NCI-H2196 treated with DMSO at 0.1 percent for 48 hours (cell line): Measurements from ENCODE around the gene KCNH8.

Source experiments
- DNase-seq: peaks from one replicate; lab custom pipeline; 2025; ENCODE audit not compliant: unreplicated experiment; lab: John Stamatoyannopoulos, UW

The KCNH8 gene

GRCh38 chr3:19248143-19248542, 99.8 kb downstream of the KCNH8 start:
- DNase-seq: no peak

DNA sequence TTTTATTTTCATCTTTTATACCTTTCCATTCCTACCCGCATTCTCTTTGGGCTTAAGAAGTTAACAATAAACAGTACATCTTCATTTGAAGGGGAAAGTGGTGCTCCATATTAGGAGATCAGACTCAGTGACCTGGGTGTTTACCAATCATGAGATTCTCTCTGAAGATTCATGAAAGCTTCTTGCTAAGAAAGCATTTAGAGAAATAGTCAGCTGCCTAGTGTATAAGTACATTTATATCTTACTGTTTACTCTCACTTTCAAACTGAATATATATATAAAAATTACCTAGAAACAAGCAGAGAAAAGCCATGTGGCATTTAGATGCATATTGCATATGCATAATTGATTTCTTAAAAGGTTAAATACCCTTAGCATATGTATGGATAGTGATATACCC, 100.5 kb downstream of the KCNH8 start:
- no peak for DNase-seq

GRCh38 chr3:19250959-19251610, 102.8 kb downstream of the KCNH8 start:
- no peak for DNase-seq

- DNase-seq: no peak
Measured at GRCh38 chr3:19254189-19254588, 105.9 kb downstream of the KCNH8 start.

GRCh38 chr3:19254784-19255338, 106.6 kb downstream of the KCNH8 start:
- no peak for DNase-seq

- no peak for DNase-seq
Measured at GRCh38 chr3:19256313-19256712, 108.0 kb downstream of the KCNH8 start.

GRCh38 chr3:19263606-19264005, 115.3 kb downstream of the KCNH8 start:
- no peak for DNase-seq

DNA sequence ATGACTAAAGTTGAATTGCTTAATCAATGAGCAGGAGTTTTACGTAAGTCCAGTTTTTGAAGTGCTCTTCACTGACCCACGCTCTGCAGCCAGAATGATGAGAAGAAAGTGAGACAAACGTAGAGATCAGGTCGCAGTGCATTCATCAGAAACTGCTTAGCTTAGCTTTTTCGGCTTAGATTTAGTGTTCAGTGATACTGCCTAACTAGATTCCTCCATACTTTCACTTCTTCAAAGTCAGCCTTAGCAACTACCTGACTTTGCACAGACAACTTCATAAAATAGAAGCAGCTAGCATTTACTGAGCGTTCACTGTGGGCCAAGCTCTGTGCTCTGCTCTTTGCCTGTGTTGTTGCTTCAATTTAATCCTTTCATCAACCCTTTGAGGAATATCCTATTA, 116.1 kb downstream of the KCNH8 start:
- no peak for DNase-seq

GRCh38 chr3:19267040-19267439, 118.7 kb downstream of the KCNH8 start:
- DNase-seq: no peak

- no peak for DNase-seq
Measured at GRCh38 chr3:19270481-19270880, 122.2 kb downstream of the KCNH8 start.

- DNase-seq: no peak
Measured at GRCh38 chr3:19272296-19272695, 124.0 kb downstream of the KCNH8 start.

GRCh38 chr3:19273091-19273490, 124.8 kb downstream of the KCNH8 start:
- DNase-seq: no peak

GRCh38 chr3:19274576-19274975, 126.3 kb downstream of the KCNH8 start:
- DNase-seq: no peak

GRCh38 chr3:19284974-19285373, 136.7 kb downstream of the KCNH8 start:
- DNase-seq: no peak

GRCh38 chr3:19293295-19293694, 145.0 kb downstream of the KCNH8 start:
- no peak for DNase-seq

GRCh38 chr3:19295208-19295607, 146.9 kb downstream of the KCNH8 start:
- DNase-seq: no peak

- DNase-seq: no peak
Measured at GRCh38 chr3:19331931-19332330, 183.6 kb downstream of the KCNH8 start.

- no peak for DNase-seq
Measured at GRCh38 chr3:19334120-19334519, 185.8 kb downstream of the KCNH8 start.

DNA sequence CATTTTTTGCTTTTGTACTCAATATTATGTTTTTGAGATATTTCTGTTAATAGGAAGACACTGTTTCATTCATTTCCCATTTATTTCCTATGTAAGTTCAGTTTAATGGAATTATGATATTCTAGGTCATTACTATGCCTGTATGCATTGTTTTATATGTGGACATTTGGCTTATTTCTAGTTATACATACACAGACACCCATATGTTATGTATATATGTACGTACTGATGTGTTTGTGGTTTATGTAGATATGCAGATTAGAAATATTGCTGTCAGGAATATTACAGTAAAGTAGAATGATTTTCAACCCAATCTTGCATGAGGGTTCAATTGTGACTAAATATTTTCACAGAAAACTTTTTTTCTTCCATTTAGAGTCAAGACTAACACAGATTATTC, 190.5 kb downstream of the KCNH8 start:
- no peak for DNase-seq

DNA sequence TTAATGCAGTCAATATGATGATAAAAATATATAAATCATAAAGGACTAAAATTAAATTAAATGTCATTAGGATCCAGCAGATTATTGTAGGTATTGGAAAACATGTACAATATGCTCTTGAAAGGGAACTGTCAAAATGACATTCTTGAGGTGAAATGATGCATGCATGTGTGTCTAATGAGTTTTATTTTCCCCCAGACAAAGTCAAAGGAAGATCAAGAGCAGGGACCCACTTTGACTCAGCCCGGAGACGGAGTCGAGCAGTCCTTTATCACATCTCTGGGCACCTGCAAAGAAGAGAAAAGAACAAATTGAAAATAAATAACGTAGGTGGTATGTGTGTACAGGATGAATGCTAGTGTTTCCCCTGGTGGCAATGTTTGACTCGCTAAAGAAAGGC, 194.1 kb downstream of the KCNH8 start:
- DNase-seq: no peak

DNA sequence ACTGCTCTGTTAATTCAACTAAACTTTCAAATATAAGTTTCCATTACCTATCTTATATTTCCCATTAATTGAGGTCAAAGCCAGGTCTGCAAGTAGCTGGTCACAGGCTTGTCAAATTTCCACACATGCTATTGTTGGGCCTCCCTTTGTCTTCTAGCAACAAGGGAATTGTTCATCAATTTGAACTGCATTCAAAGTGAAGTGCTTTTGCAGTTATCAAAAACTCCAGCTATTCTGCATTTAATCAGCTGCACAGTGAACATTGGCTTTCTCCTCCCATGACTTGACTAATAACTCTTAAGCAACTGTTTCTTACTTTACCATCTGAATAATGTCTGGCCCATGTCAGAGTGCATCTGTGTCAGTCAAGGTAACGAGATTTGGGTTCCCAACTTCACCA, 198.4 kb downstream of the KCNH8 start:
- no peak for DNase-seq

DNA sequence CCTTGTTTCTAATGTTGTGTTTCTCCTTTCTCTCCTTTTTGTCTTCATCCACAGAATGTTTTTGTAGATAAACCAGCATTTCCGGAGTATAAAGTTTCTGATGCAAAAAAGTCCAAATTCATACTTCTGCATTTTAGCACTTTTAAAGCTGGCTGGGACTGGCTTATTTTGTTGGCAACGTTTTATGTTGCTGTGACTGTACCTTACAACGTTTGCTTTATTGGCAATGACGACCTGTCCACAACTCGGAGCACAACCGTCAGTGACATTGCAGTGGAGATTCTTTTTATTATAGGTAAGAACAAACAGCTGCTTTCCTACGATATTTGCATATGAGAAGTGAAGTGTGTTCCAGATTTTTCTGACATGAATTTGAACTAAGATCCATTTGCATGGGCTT, 199.4 kb downstream of the KCNH8 start:
- DNase-seq: no peak

GRCh38 chr3:19348500-19348899, 200.2 kb downstream of the KCNH8 start:
- no peak for DNase-seq
